ENCODE measurements around the gene DOK3. TPM values are rescaled to one million over a fixed set of nuclear protein-coding genes. Genes with fewer than 3 reads are reported as not detected.

Gene DOK3
- total and polyA plus RNA-seq, 10 of the 15 experiments (the other 5 are each of a cell fraction or from before 2014, with no cell fraction given) = 6.6 to 107 (median 52.1) TPM

- no peak for TF ChIP-seq CUX1 (IDR thresholded peaks at IDR 0.05; ENCODE audit: insufficient replicate concordance, low read depth, low read length)
- no peak for TF ChIP-seq EGR1 (IDR thresholded peaks at IDR 0.05; ENCODE audit: borderline replicate concordance in 1 of 2, low read depth in 2 of 2, low read length in 2 of 2)
- TF ChIP-seq NR2F1 (conservative IDR thresholded peaks at IDR 0.05) = peak; percentile 57
Observed at GRCh38 chr5:177495243-177496060, 14.2 kb downstream of the DOK3 start (continued).

All from GM12878 (cell line).